GM21529 (cell line): Measurements from ENCODE around the gene EFEMP2.
"Not testable (repeated sequence)": the region's sequence is repeated elsewhere in the genome, so short reads cannot be mapped to it uniquely, and the experiment has no call there.

ENCODE experiments used
- ATAC-seq: cut with Tn5 transposase; IDR thresholded peaks from one replicate; pipeline ENCODE4 v1.9.1; 2021; ENCODE audit not compliant: unreplicated experiment

EFEMP2 gene

GRCh38 chr11:65900899-65901180 is 28.2 kb upstream of the EFEMP2 start:
- ATAC-seq, result no peak

GRCh38 chr11:65900125-65900898 is 27.7 kb upstream of the EFEMP2 start, which contains the start of gene FOSL1:
FOSL1 (minus strand) TSS chr11:65900388; CDS start chr11:65900339, 49 bp downstream.
- peak; percentile 79 for ATAC-seq

- ATAC-seq, result no peak
Measured at GRCh38 chr11:65899356-65900124, 26.9 kb upstream of the EFEMP2 start.

GRCh38 chr11:65898656-65899355 is 26.2 kb upstream of the EFEMP2 start:
- no peak for ATAC-seq

GRCh38 chr11:65897020-65897471 is 24.4 kb upstream of the EFEMP2 start:
- no peak for ATAC-seq

GRCh38 chr11:65896034-65896999 is 23.7 kb upstream of the EFEMP2 start:
- no peak for ATAC-seq

- no peak for ATAC-seq
Measured at GRCh38 chr11:65895482-65895981, 22.9 kb upstream of the EFEMP2 start.

GRCh38 chr11:65894034-65894591 is 21.5 kb upstream of the EFEMP2 start:
- ATAC-seq, result no peak

- ATAC-seq, result no peak
Measured at GRCh38 chr11:65892661-65893317, 20.2 kb upstream of the EFEMP2 start.

GRCh38 chr11:65892137-65892540 is 19.5 kb upstream of the EFEMP2 start:
- not testable (repeated sequence) for ATAC-seq

GRCh38 chr11:65891219-65892136 is 18.9 kb upstream of the EFEMP2 start:
- no peak for ATAC-seq

- peak; percentile 54 for ATAC-seq
Measured at GRCh38 chr11:65890324-65891218, 18.0 kb upstream of the EFEMP2 start, which contains the start of gene CCDC85B. CCDC85B (plus strand) TSS chr11:65890673; CDS start chr11:65890784, 111 bp downstream.

- ATAC-seq, result peak; percentile 50
Measured at GRCh38 chr11:65888163-65888814, 15.7 kb upstream of the EFEMP2 start, which contains the start of gene FIBP. FIBP (minus strand) TSS chr11:65888471; CDS start chr11:65888418, 53 bp downstream.

GRCh38 chr11:65887723-65888162 is 15.1 kb upstream of the EFEMP2 start:
- ATAC-seq, result no peak

GRCh38 chr11:65886826-65887722 is 14.5 kb upstream of the EFEMP2 start:
- ATAC-seq, result no peak
